CD4-positive, alpha-beta T cell (primary cell): Measurements from ENCODE around the gene RSL24D1. TPM values are rescaled to one million over a fixed set of nuclear protein-coding genes. Genes with fewer than 3 reads are reported as not detected.

ENCODE experiments used
- ATAC-seq: fragments of 200-7000 bp; cut with Tn5 transposase; one replicate; pipeline ENCODE4 v1.10.0; 2022; ENCODE audit warnings: mild to moderate bottlenecking; ENCODE audit not compliant: poor library complexity
- CTCF ChIA-PET: fragments of 350-600 bp; sonication (Branson Sonifier 250); formaldehyde crosslinking; loops from one replicate; lab custom pipeline; 2021; ENCODE audit warnings: antibody characterized with exemption, inconsistent platforms; lab: Charles Lee
- POLR2A ChIA-PET: fragments of 350-600 bp; sonication (Branson Sonifier 250); formaldehyde crosslinking; loops from one replicate; lab custom pipeline; 2021; ENCODE audit warnings: antibody characterized with exemption, inconsistent platforms; lab: Charles Lee
- DNase-seq, 14 experiments: peaks; one replicate each; pipeline ENCODE4 v3.0.0-alpha.2; 2013 to 2020; ENCODE audit warnings: mixed read lengths in 2 of 14
- H3K27ac ChIP-seq, 2 donors: one replicate each; pipeline versions ENCODE4 v1.5.1 to v1.7.0; 2013; ENCODE audit warnings: low read length in 2 of 2, low read depth in 1 of 2, mild to moderate bottlenecking in 1 of 2
- H3K27me3 ChIP-seq, 2 experiments: 1 replicate in 1 of 2; 2 replicates in 1 of 2; pipeline versions ENCODE4 v1.6.1 to v1.7.0; 2013; ENCODE audit warnings: low read length in 2 of 2, control low read depth in 1 of 2, mild to moderate bottlenecking in 1 of 2, moderate library complexity in 1 of 2; ENCODE audit not compliant: insufficient read depth in 2 of 2, control insufficient read depth in 1 of 2
- H3K36me3 ChIP-seq: one replicate; pipeline ENCODE4 v1.6.1; 2013; ENCODE audit warnings: low read length, control low read depth; ENCODE audit not compliant: insufficient read depth
- H3K4me1 ChIP-seq: one replicate; pipeline ENCODE4 v1.6.1; 2013; ENCODE audit warnings: low read length, control low read depth; ENCODE audit not compliant: insufficient read depth
- H3K4me3 ChIP-seq: one replicate; pipeline ENCODE4 v1.5.1; 2013; ENCODE audit warnings: mild to moderate bottlenecking, low read length, moderate library complexity
- H3K9me3 ChIP-seq, 2 experiments: 1 replicate in 1 of 2; 2 replicates in 1 of 2; pipeline versions ENCODE4 v1.6.1 to v1.7.0; 2013; ENCODE audit warnings: low read length in 2 of 2, mild to moderate bottlenecking in 2 of 2, control low read depth in 1 of 2, moderate library complexity in 1 of 2; ENCODE audit not compliant: control insufficient read depth in 1 of 2, insufficient read depth in 1 of 2
- H3K27ac Mint-ChIP-seq: one replicate; pipeline ENCODE4 v1.8.0; 2020; ENCODE audit warnings: mixed read lengths
- H3K27me3 Mint-ChIP-seq: one replicate; pipeline ENCODE4 v1.8.0; 2021; ENCODE audit warnings: mixed read lengths
- H3K36me3 Mint-ChIP-seq: one replicate; pipeline ENCODE4 v1.8.0; 2021; ENCODE audit warnings: low read depth, mixed read lengths
- H3K4me1 Mint-ChIP-seq: one replicate; pipeline ENCODE4 v1.8.0; 2021; ENCODE audit warnings: low read depth, mixed read lengths
- H3K4me3 Mint-ChIP-seq: one replicate; pipeline ENCODE4 v1.8.0; 2020; ENCODE audit warnings: mild to moderate bottlenecking, mixed read lengths
- H3K9me3 Mint-ChIP-seq: one replicate; pipeline ENCODE4 v1.8.0; 2020; ENCODE audit warnings: mixed read lengths
- intact Hi-C, 2 experiments: fragments of 100-400 bp; cut with DNase I in 1 of 2; cut with micrococcal nuclease in 1 of 2; formaldehyde crosslinking; loops; one replicate each; pipeline versions ENCODE4 v1.15.1 to v1.9.0; 2023 to 2025; cut with DNase I, micrococcal nuclease
- total RNA-seq, 174 experiments: library from RNA in 2 of 174; stranded (reverse) in 2 of 174; gene quantifications; one replicate each; pipeline ENCODE4 v1.2.3 and lab custom pipeline; 2021 to 2026
- TF ChIP-seq, protein P1 (sequence below): fragments of 200-600 bp; IDR thresholded peaks from one replicate; pipeline ENCODE4 v1.8.0; 2022; ENCODE audit warnings: antibody characterized with exemption, mild to moderate bottlenecking

Gene RSL24D1
- total RNA-seq, 2 experiments from 2014 or later = 163 to 164 TPM

DNA sequence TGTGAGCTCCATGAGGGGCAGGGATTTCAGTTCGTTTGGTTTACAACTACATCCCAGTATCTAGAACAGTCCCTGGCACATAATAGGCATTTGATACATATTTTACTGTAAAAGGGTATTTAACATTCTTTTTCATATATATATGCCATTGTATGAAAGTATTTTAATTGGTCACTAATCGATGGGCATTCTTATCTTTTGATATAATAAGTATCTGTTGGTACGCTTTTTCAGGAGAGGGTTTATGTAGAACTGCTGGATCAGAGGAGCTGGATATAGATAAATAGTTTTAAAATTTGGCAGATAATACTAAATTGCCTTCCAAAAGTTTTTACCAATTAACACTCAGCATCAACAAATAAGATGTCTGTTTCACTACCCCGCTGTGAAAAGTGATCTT, 978 bp upstream of the RSL24D1 start:
- POLR2A ChIA-PET = interaction anchor here (0.5 to 3.5 kb wide), 15 partner anchors 17 to 1721 kb away, joined by 3 to 60 read pairs (median 6); partner anchors contain the start of genes CCPG1, PIERCE2, PIGB and PIGBOS1
- Mint-ChIP-seq H3K27ac (no peak overlapping the region), H3K4me1 (peaks cover 11% of the 10 kb centered on the region), H3K27me3 (no peaks in the 10 kb centered on the region), H3K36me3 (peaks cover 10% of the 10 kb centered on the region), H3K9me3 (no peaks in the 10 kb centered on the region), H3K4me3 (no peak overlapping the region)
- Histone ChIP-seq H3K4me3 (peak overlapping the region; percentile 89), H3K27ac (peak overlapping the region; percentile 76 to 92), H3K27me3 (no peaks in the 10 kb centered on the region), H3K9me3 (no peaks in the 10 kb centered on the region), H3K36me3 (peaks cover 2% of the 10 kb centered on the region), H3K4me1 (peaks cover 18% of the 10 kb centered on the region)
- CTCF ChIA-PET = interaction anchor here (0.7 to 2.6 kb wide), 8 partner anchors 19 to 242 kb away, joined by 3 to 23 read pairs (median 4); partner anchors contain the start of genes CCPG1, PIERCE2, PIGB and PIGBOS1
- DNase-seq = no peak
- intact Hi-C loops = loop anchor here (2.0 to 5.0 kb wide), 4 partner anchors 19 to 1045 kb away; partner anchors contain the start of genes CCPG1 (in 2 of the 2), PIERCE2 (in 2 of the 2) and RFX7 (in 1 of the 2)
- TF ChIP-seq, protein P1, sequence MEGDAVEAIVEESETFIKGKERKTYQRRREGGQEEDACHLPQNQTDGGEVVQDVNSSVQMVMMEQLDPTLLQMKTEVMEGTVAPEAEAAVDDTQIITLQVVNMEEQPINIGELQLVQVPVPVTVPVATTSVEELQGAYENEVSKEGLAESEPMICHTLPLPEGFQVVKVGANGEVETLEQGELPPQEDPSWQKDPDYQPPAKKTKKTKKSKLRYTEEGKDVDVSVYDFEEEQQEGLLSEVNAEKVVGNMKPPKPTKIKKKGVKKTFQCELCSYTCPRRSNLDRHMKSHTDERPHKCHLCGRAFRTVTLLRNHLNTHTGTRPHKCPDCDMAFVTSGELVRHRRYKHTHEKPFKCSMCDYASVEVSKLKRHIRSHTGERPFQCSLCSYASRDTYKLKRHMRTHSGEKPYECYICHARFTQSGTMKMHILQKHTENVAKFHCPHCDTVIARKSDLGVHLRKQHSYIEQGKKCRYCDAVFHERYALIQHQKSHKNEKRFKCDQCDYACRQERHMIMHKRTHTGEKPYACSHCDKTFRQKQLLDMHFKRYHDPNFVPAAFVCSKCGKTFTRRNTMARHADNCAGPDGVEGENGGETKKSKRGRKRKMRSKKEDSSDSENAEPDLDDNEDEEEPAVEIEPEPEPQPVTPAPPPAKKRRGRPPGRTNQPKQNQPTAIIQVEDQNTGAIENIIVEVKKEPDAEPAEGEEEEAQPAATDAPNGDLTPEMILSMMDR = no peak
- ATAC-seq = no peak

DNA sequence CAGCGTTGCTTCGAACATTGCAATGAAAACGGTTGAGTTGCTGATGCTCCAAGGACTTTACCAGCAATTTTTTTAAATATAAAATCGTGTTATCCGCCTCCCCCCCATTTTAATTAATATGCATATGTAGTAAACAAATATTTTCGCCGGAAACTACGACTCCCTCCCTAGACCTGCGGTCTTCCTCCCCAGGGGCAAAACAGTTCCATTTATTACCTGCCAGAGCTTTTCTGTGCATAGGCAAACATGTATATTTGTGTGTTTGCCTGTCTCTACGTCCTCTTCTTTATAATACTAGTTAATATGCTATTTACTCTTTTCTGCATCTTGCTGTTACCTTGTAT, 593 bp upstream of the RSL24D1 start:
- DNase-seq = peak in 1 of 14 experiments; percentile 49

DNA sequence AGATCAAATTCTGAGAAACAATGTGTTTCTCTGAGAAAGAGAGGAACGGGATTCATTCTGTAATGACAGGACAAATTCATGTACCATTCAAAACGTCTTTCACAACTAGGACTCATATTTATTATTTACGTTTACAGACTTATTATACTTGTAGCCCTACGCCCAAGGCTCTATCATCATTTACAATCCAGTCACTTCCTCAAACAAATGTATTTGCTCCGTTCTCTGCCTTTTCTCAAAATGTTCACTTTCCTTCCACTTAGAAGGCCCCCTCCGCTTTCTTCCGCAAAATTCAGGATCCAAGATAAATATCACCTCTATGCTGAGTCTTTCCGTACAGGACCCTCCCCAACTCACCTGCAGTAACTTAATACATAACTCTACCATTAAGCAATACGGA, 745 bp downstream of the RSL24D1 start:
- Histone ChIP-seq H3K4me3 (peak overlapping the region; percentile 89), H3K27ac (peak overlapping the region; percentile 79 to 92), H3K4me1 (peaks cover 18% of the 10 kb centered on the region), H3K9me3 (no peaks in the 10 kb centered on the region), H3K27me3 (no peaks in the 10 kb centered on the region), H3K36me3 (peaks cover 19% of the 10 kb centered on the region)
- TF ChIP-seq, protein P1 = no peak
- CTCF ChIA-PET = interaction anchor here (2.2 to 2.6 kb wide), 2 partner anchors 21 to 212 kb away, joined by 13 to 23 read pairs; partner anchors contain the start of genes CCPG1 and PIERCE2
- Mint-ChIP-seq H3K36me3 (peaks cover 23% of the 10 kb centered on the region), H3K4me3 (no peak overlapping the region), H3K9me3 (no peaks in the 10 kb centered on the region), H3K27me3 (no peaks in the 10 kb centered on the region), H3K4me1 (peaks cover 28% of the 10 kb centered on the region), H3K27ac (no peak overlapping the region)
- no peak for ATAC-seq
- POLR2A ChIA-PET = interaction anchor here (0.9 to 3.5 kb wide), 9 partner anchors 16 to 1536 kb away, joined by 3 to 60 read pairs (median 8); partner anchors contain the start of genes CCPG1, PIERCE2, PIGB and PIGBOS1
- intact Hi-C loops = loop anchor here (1.0 to 5.0 kb wide), 4 partner anchors 96 to 1046 kb away; partner anchors contain the start of genes CCPG1 (in 2 of the 2), PIERCE2 (in 2 of the 2) and RFX7 (in 1 of the 2)
- peak in 2 of 14 experiments; percentile 21 for DNase-seq

More for the DNA sequence above, 593 bp upstream of the RSL24D1 start:
- H3K36me3 ChIP-seq = peaks cover 6% of the 10 kb centered on the region
- TF ChIP-seq, protein P1 = peak; percentile 12
- H3K9me3 ChIP-seq = no peaks in the 10 kb centered on the region
- Mint-ChIP-seq H3K27me3 (no peaks in the 10 kb centered on the region), H3K27ac (no peak overlapping the region), H3K36me3 (peaks cover 14% of the 10 kb centered on the region), H3K9me3 (no peaks in the 10 kb centered on the region), H3K4me3 (no peak overlapping the region), H3K4me1 (peaks cover 14% of the 10 kb centered on the region)
- H3K27me3 ChIP-seq = no peaks in the 10 kb centered on the region
- H3K27ac ChIP-seq = peak overlapping the region; percentile 76 to 92
- H3K4me3 ChIP-seq = peak overlapping the region; percentile 89
- H3K4me1 ChIP-seq = peaks cover 18% of the 10 kb centered on the region
- intact Hi-C loops = loop anchor here (5.0 kb wide), 3 partner anchors 95 to 1045 kb away; partner anchors contain the start of genes CCPG1 (in 2 of the 2), PIERCE2 (in 2 of the 2) and RFX7 (in 1 of the 2)
- ChIA-PET POLR2A (interaction anchor here (0.8 to 3.5 kb wide), 22 partner anchors 9 to 1721 kb away, joined by 3 to 60 read pairs (median 6); partner anchors contain the start of genes CCPG1, PIERCE2, PIGB and PIGBOS1), CTCF (interaction anchor here (0.7 to 2.6 kb wide), 9 partner anchors 10 to 242 kb away, joined by 3 to 23 read pairs (median 3); partner anchors contain the start of genes CCPG1, PIERCE2, PIGB and PIGBOS1)
- ATAC-seq = no peak
